Esophagus muscularis mucosa (tissue), 4 donors: ENCODE data around the gene TM9SF2. TPM values are rescaled to one million over a fixed set of nuclear protein-coding genes. Genes with fewer than 3 reads are reported as not detected.

Experiments
- DNase-seq: peaks from one replicate; pipeline ENCODE4 v3.0.0-alpha.2; 2017; ENCODE audit errors: extremely low spot score
- H3K27ac ChIP-seq, 4 donors: fragments of 200-600 bp; sonication (generic); replicated peaks in 1 of 4; 1 replicate in 3 of 4; 2 replicates in 1 of 4; pipeline ENCODE4 v1.5.1; 2016 to 2019; ENCODE audit warnings: mild to moderate bottlenecking in 1 of 4
- H3K27me3 ChIP-seq, 4 donors: fragments of 200-600 bp; sonication (generic); one replicate each; pipeline versions ENCODE4 v1.5.1 to v1.6.0; 2016 to 2019
- H3K36me3 ChIP-seq, 4 donors: fragments of 200-600 bp; sonication (generic); one replicate each; pipeline ENCODE4 v1.5.1; 2016 to 2019
- H3K4me1 ChIP-seq, 4 donors: fragments of 200-600 bp; sonication (generic); one replicate each; pipeline ENCODE4 v1.5.1; 2016 to 2019
- H3K4me3 ChIP-seq, 4 donors: fragments of 200-600 bp; sonication (generic); 1 replicate in 2 of 4; 2 replicates in 2 of 4; pipeline ENCODE4 v1.5.1; 2016 to 2019; ENCODE audit warnings: mild to moderate bottlenecking in 4 of 4, moderate library complexity in 1 of 4
- H3K9me3 ChIP-seq, 4 donors: fragments of 200-600 bp; sonication (generic); 1 replicate in 3 of 4; 2 replicates in 1 of 4; pipeline ENCODE4 v1.5.1; 2016 to 2019
- EP300 ChIP-seq: sonication (generic); formaldehyde crosslinking; IDR thresholded peaks from one replicate; pipeline ENCODE4 v1.6.1; 2017; ENCODE audit warnings: antibody characterized with exemption
- POLR2A ChIP-seq: fragments of 450-650 bp; IDR thresholded peaks from one replicate; pipeline ENCODE4 v1.6.1; 2017; ENCODE audit warnings: antibody characterized with exemption, moderate library complexity, mild to moderate bottlenecking, low read depth
- POLR2AphosphoS5 ChIP-seq, 2 donors: sonication (generic); formaldehyde crosslinking; IDR thresholded peaks; one replicate each; pipeline ENCODE4 v1.6.1; 2017; ENCODE audit warnings: antibody characterized with exemption in 2 of 2
- WGBS: methylation state at CpG from one replicate; pipeline ENCODE4 v1.1.5; 2018; 5-methylcytosine and 5-hydroxymethylcytosine counted together
- intact Hi-C: fragments of 100-400 bp; cut with DNase I; formaldehyde crosslinking; loops from one replicate; pipeline ENCODE4 v1.15.1; 2023
- total RNA-seq, 4 donors: library from RNA; depleted of rRNA; stranded (reverse); fragments of >200 nt; gene quantifications; one replicate each; pipeline versions ENCODE4 v1.1.0 to v1.2.1, GENCODE V29; 2016
- TF ChIP-seq, protein P1 (sequence below), 3 experiments: fragments of 200-600 bp in 2 of 3; fragments of 450-650 bp in 1 of 3; sonication (generic) in 2 of 3; IDR thresholded peaks; one replicate each; pipeline ENCODE4 v1.5.1; 2017 to 2019; ENCODE audit warnings: antibody characterized with exemption in 3 of 3, mild to moderate bottlenecking in 2 of 3, moderate library complexity in 1 of 3

The TM9SF2 gene
- total RNA-seq, 4 donors from 2014 or later: 65.6 to 86.9 (median 71.8) TPM

DNA sequence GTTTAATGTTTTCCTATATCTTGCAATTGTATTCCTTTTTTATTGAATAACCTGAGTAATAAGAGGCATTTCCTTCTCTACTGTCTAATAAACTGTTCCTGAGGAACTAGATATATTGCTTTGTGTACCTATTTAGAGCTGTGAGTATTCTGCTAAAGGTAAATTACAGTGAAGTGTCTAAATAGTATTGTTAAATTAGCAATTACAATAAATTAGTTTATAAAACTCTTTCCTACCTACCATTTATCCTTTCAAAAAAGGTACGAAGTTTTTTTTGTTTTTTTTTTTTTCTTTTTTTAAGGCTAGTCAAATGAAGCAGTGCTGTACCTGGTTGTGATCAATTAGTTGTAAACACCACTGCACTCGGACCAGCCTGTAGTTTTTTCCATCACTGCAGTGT lies 34.8 kb downstream of the TM9SF2 start:
- intact Hi-C loops: no loop called here
- H3K27me3 ChIP-seq: no peaks in the 10 kb centered on the region
- TF ChIP-seq POLR2AphosphoS5 (IDR thresholded peaks at IDR 0.05) (no peak), POLR2A (no peak), EP300 (no peak)
- TF ChIP-seq, protein P1, sequence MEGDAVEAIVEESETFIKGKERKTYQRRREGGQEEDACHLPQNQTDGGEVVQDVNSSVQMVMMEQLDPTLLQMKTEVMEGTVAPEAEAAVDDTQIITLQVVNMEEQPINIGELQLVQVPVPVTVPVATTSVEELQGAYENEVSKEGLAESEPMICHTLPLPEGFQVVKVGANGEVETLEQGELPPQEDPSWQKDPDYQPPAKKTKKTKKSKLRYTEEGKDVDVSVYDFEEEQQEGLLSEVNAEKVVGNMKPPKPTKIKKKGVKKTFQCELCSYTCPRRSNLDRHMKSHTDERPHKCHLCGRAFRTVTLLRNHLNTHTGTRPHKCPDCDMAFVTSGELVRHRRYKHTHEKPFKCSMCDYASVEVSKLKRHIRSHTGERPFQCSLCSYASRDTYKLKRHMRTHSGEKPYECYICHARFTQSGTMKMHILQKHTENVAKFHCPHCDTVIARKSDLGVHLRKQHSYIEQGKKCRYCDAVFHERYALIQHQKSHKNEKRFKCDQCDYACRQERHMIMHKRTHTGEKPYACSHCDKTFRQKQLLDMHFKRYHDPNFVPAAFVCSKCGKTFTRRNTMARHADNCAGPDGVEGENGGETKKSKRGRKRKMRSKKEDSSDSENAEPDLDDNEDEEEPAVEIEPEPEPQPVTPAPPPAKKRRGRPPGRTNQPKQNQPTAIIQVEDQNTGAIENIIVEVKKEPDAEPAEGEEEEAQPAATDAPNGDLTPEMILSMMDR (IDR thresholded peaks at IDR 0.05): no peak
- no peak for DNase-seq
- H3K36me3 ChIP-seq: peaks cover 0 to 45% (median 33%) of the 10 kb centered on the region in 4 donors
- WGBS: 93% methylated on average over 2 of the region's 2 CpGs
- H3K4me1 ChIP-seq: no peaks in the 10 kb centered on the region
- no peak overlapping the region for H3K27ac ChIP-seq
- H3K9me3 ChIP-seq: no peaks in the 10 kb centered on the region
- no peak overlapping the region for H3K4me3 ChIP-seq

DNA sequence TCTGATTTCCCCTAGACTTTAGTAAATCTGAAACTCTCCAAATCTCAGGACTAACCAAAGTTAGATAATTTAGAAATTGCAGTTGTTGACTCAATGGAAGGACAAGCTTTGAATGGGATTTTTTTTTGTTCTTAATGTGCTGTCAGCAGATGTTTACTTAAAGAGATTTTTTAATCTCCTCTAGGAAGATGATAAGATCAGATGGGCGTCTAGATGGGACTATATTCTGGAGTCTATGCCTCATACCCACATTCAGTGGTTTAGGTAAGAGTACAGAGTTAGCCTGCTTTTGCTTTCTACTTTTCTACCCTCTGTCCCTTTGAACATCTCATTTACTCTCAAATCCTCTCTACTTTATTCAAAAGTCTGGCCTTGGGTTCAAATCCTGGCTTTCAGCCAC lies 39.3 kb downstream of the TM9SF2 start:
- no peak overlapping the region for H3K27ac ChIP-seq
- no peak overlapping the region for H3K4me3 ChIP-seq
- WGBS: 80% methylated on average over 1 of the region's 1 CpG
- no peaks in the 10 kb centered on the region for H3K4me1 ChIP-seq
- no peaks in the 10 kb centered on the region for H3K9me3 ChIP-seq
- H3K36me3 ChIP-seq: peaks cover 30 to 81% (median 56%) of the 10 kb centered on the region in 4 donors
- intact Hi-C loops: no loop called here
- no peak for DNase-seq
- no peaks in the 10 kb centered on the region for H3K27me3 ChIP-seq
- TF ChIP-seq, protein P1 (IDR thresholded peaks at IDR 0.05): no peak
- no peak for TF ChIP-seq EP300
- no peak for TF ChIP-seq POLR2A
- TF ChIP-seq POLR2AphosphoS5 (IDR thresholded peaks at IDR 0.05): no peak

DNA sequence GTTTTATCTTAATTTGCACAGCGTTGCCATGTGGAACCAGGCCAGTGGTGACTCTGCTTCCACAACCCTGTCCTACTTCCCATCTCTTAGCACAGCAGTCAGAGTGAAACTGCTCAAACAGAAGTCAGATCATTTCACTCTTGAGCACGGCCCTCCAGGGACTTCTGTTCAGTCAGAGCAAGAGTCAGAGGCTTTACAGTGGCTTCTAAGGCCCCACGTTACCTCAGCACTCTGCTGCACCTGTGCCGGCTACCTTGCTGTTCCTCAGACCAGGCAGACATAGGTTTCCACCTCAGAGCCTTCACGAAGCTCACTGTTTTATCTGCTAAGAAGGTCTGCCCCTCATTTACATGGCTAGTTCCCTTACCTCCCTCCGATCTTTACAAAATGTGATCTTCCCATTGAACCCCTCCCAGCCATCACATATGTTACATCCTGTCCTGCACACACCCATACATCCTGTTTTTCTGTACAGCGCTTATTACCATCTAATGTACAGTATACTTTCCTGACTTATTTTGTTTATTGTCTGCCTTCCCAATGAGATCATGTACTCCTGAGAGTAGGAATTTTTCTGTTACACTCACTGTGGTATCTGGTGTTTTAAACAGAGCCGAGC lies 41.6 kb downstream of the TM9SF2 start:
- Histone ChIP-seq H3K9me3 (no peaks in the 10 kb centered on the region), H3K36me3 (peaks cover 39 to 91% (median 72%) of the 10 kb centered on the region in 4 donors), H3K4me3 (no peak overlapping the region), H3K4me1 (peaks cover 0 to 2% (median 1%) of the 10 kb centered on the region in 4 donors), H3K27ac (no peak overlapping the region), H3K27me3 (no peaks in the 10 kb centered on the region)
- WGBS: 92% methylated on average over 8 of the region's 8 CpGs
- intact Hi-C loops: no loop called here
- TF ChIP-seq, protein P1 (IDR thresholded peaks at IDR 0.05): no peak
- TF ChIP-seq POLR2AphosphoS5 (IDR thresholded peaks at IDR 0.05) (no peak), POLR2A (no peak), EP300 (no peak)
- no peak for DNase-seq

DNA sequence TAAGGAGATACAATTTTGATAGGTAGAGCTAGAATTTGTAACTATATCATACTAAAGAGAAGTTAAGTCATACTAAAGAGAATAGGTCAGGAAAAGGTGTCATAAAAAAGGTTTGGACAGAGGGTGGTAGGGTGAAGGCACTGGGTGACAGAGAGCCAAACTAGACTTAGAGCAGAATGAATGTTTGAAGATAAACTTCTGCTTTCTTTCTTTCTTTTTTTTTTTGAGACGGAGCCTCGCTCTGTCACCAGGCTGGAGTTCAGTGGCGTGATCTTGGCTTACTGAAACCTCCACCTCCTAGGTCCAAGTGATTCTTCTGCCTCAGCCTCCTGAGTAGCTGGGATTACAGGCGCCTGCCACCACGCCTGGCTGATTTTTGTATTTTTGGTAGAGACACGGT lies 44.1 kb downstream of the TM9SF2 start:
- peaks cover 0 to 6% (median 2%) of the 10 kb centered on the region in 4 donors for H3K4me1 ChIP-seq
- H3K36me3 ChIP-seq: peaks cover 45 to 97% (median 81%) of the 10 kb centered on the region in 4 donors

More for the DNA sequence above, 44.1 kb downstream of the TM9SF2 start:
- H3K27ac ChIP-seq: no peak overlapping the region
- H3K27me3 ChIP-seq: no peaks in the 10 kb centered on the region
- WGBS: 93% methylated on average over 6 of the region's 6 CpGs
- intact Hi-C loops: no loop called here
- DNase-seq: no peak
- H3K4me3 ChIP-seq: no peak overlapping the region
- H3K9me3 ChIP-seq: no peaks in the 10 kb centered on the region
- TF ChIP-seq, protein P1 (IDR thresholded peaks at IDR 0.05): no peak
- TF ChIP-seq EP300: no peak
- no peak for TF ChIP-seq POLR2A
- no peak for TF ChIP-seq POLR2AphosphoS5 (IDR thresholded peaks at IDR 0.05)
